H1 (cell line): Measurements from ENCODE around the gene CFLAR.

Source experiments
- ATF2 ChIP-seq: IDR thresholded peaks from 2 replicates; pipeline ENCODE4 v1.6.1; 2012; ENCODE audit warnings: low read length, inconsistent platforms
- CBX5 ChIP-seq: fragments of 300-800, 300-1000 bp; sonication (generic); IDR thresholded peaks from 2 replicates; pipeline ENCODE4 v1.7.1; 2016; ENCODE audit warnings: antibody characterized with exemption, low read length, low read depth
- CHD1 ChIP-seq: IDR thresholded peaks from 2 replicates; pipeline ENCODE4 v1.6.1; 2012; ENCODE audit warnings: low read depth, low read length, improper control_type of control experiment
- CTCF ChIP-seq, 3 experiments: IDR thresholded peaks; 1 replicate in 2 of 3; 2 replicates in 1 of 3; pipeline versions ENCODE4 v1.5.1 to v1.6.1; 2011; ENCODE audit warnings: low read length in 3 of 3, mild to moderate bottlenecking in 3 of 3, inconsistent platforms in 2 of 3, low read depth in 1 of 3, moderate library complexity in 1 of 3; ENCODE audit not compliant: insufficient read depth in 1 of 3; ENCODE audit errors: control extremely low read depth in 1 of 3
- EP300 ChIP-seq, 2 experiments: IDR thresholded peaks; 1 replicate in 1 of 2; 2 replicates in 1 of 2; pipeline ENCODE4 v1.6.1; 2011 to 2012; ENCODE audit warnings: low read depth in 2 of 2, low read length in 2 of 2, mild to moderate bottlenecking in 2 of 2, borderline replicate concordance in 1 of 2, inconsistent platforms in 1 of 2, moderate library complexity in 1 of 2
- EZH2 ChIP-seq: fragments of 200-600 bp; sonication (generic); IDR thresholded peaks from 2 replicates; pipeline ENCODE4 v1.7.1; 2012; ENCODE audit warnings: low read depth, mild to moderate bottlenecking, moderate library complexity, low read length, inconsistent platforms; ENCODE audit not compliant: severe bottlenecking
- FOSL1 ChIP-seq: IDR thresholded peaks from 2 replicates; pipeline ENCODE4 v1.6.1; 2011; ENCODE audit warnings: mild to moderate bottlenecking, low read depth, low read length, moderate library complexity; ENCODE audit not compliant: insufficient read depth
- HDAC6 ChIP-seq: IDR thresholded peaks from one replicate; pipeline ENCODE4 v1.7.1; 2012; ENCODE audit warnings: low read depth, mild to moderate bottlenecking, inconsistent platforms, low read length, moderate library complexity
- POLR2A ChIP-seq, 2 experiments: IDR thresholded peaks; 1 replicate in 1 of 2; 2 replicates in 1 of 2; pipeline ENCODE4 v1.6.1; 2011; ENCODE audit warnings: low read depth in 2 of 2, low read length in 2 of 2, mild to moderate bottlenecking in 2 of 2; ENCODE audit errors: control extremely low read depth in 1 of 2
- POLR2AphosphoS5 ChIP-seq: IDR thresholded peaks from 2 replicates; pipeline ENCODE4 v1.6.1; 2011; ENCODE audit warnings: low read depth, low read length
- RFX5 ChIP-seq: IDR thresholded peaks from 2 replicates; pipeline ENCODE4 v1.6.1; 2011; ENCODE audit warnings: low read depth, low read length, improper control_type of control experiment, borderline replicate concordance
- TEAD4 ChIP-seq: IDR thresholded peaks from 2 replicates; pipeline ENCODE4 v1.6.1; 2012; ENCODE audit warnings: low read depth, low read length, inconsistent platforms, mixed read lengths
- USF2 ChIP-seq: IDR thresholded peaks from 2 replicates; pipeline ENCODE4 v1.6.1; 2011; ENCODE audit warnings: low read length, improper control_type of control experiment
- YY1 ChIP-seq: IDR thresholded peaks from 2 replicates; pipeline ENCODE4 v1.6.1; 2011; ENCODE audit warnings: low read depth, mild to moderate bottlenecking, low read length

GRCh38 chr2:201191132-201191875 is 75.3 kb downstream of the CFLAR start:
- TF ChIP-seq FOSL1 (no peak), CTCF (IDR thresholded peaks at IDR 0.05; ENCODE audit: control extremely low read depth in 1 of 3, insufficient read depth in 1 of 3, low read depth in 1 of 3, low read length in 3 of 3) (no peak), CHD1 (no peak), EZH2 (no peak), EP300 (IDR thresholded peaks at IDR 0.05; ENCODE audit: borderline replicate concordance in 1 of 2, low read depth in 2 of 2, low read length in 2 of 2) (no peak), POLR2AphosphoS5 (no peak), ATF2 (no peak), HDAC6 (no peak), RFX5 (no peak), CBX5 (no peak), YY1 (no peak), POLR2A (IDR thresholded peaks at IDR 0.05; ENCODE audit: control extremely low read depth in 1 of 2, low read depth in 2 of 2, low read length in 2 of 2) (no peak), TEAD4 (no peak), USF2 (no peak)
